GM10847 (cell line): ENCODE measurements around the gene NFIC.
A peak's percentile ranks its signal among the peaks of the same experiment; 100 is the strongest.

Source experiments
- POLR2A ChIP-seq: IDR thresholded peaks from 2 replicates; pipeline ENCODE4 v1.6.1; 2011; ENCODE audit not compliant: insufficient read length; ENCODE audit errors: extremely low read depth

NFIC gene

DNA sequence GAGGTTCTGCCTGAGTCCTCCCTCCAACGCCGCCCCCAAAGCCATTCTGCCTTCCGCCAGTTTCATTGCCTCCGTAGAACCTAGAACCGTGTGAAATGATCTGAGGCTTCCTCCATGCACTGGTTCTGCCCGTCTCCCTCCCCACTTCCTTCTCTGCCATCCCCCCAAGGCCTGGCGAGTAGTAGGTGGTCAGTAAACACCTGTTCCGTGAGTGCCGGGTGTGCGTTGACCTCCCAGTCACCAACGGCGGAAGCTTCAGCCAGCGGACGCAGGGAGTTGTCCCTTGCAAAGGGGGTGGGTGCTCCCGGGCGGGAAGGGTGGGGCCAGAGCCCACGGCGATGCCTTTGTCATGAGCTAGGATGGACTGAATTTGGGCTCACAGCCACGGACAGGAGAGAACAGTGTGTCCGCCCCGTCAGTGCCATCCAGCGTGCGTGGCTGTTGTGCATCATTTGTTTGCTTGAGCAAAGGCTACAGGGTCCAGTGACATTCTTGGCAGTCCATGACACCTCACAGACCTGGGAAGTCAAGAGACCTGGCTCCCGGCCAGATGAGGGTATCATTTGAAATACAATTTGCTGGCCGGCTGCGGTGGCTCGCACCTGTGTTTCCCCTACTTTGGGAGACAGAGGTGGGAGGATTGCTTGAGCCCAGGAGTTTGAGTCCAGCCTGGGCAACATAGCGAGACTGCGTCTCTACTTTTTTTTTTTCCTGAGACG, 43.1 kb downstream of the NFIC start:
- TF ChIP-seq POLR2A = no peak

DNA sequence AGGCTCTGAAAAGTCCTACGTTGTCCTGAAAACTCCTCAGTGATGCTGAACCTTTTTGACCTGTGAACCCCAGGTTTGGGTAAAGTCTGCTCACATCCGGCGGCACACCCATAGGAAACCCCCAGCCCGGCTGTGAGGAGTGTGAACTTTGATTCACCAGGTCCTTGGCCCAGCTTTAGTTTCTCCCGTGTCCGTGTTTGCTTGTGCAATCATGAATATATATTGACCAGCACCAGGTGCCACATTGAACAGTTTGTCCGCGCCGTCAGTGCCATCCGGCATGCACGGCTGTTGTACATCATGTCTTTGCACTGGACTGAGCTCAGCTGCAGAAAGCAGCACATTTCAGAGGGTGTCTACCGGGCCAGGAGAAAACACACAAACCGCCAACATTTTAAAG, 45.3 kb downstream of the NFIC start:
- no peak for TF ChIP-seq POLR2A

DNA sequence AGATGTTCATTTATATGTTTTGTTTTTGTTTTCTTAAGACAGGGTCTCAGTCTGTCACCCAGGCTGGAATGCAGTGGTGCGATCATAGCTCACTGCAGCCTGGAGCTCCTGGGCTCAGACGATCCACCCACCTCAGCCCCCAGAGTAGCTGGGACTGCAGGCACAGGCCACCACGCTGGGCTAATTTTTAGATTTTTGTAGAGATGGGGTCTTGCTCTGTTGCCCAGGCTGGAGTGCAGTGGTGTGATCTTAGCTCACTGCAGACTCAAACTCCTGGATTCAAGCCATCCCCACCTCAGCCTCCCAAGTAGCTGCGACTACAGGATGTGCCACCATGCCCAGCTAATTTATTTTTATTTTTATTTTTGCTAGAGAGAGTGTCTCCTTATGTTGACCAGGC, 45.7 kb downstream of the NFIC start:
- no peak for TF ChIP-seq POLR2A

DNA sequence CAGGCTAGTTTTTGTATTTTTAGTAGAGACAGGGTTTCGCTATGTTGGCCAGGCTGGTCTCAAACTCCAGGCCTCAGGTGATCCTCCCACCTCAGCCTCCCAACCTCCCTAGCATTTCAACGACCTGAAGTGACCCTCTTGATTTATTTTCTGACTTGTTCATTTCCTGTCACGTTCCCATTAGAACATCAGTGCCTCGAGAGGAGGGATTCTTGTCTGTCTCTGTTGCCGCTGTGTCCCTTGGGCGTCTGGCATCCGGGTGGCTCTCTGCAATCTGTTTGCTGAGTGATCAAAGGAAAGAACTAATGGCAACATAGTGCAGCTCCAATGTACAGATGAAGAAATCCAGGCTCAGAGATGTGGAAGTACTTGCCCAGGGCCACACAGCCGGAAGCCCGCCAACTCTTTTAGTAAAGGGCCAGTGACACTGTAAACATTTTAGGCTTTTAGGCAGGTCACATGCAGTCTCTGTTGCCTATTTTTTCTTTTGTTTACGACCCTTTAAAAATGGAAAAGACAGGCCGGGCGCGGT, 47.5 kb downstream of the NFIC start:
- no peak for TF ChIP-seq POLR2A

DNA sequence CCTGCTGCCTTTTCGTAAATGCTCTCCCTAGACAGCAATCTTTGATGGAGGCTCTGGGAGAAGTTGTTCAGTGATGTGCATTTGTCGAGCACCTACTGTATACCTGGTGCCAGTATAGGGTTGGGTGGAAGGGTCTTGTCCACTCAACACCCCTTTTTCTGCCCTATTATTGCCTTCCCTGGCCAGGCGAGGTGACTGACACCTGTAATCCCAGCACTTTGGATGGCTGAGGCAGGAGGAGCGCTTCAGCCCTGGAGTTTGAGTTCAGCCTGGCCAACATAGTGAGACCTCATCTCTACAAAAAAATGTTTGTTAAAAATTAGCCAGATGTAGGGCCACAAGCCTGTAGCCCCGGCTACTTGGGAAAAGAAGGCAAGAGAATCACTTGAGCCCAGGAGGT, 49.3 kb downstream of the NFIC start:
- TF ChIP-seq POLR2A = no peak

DNA sequence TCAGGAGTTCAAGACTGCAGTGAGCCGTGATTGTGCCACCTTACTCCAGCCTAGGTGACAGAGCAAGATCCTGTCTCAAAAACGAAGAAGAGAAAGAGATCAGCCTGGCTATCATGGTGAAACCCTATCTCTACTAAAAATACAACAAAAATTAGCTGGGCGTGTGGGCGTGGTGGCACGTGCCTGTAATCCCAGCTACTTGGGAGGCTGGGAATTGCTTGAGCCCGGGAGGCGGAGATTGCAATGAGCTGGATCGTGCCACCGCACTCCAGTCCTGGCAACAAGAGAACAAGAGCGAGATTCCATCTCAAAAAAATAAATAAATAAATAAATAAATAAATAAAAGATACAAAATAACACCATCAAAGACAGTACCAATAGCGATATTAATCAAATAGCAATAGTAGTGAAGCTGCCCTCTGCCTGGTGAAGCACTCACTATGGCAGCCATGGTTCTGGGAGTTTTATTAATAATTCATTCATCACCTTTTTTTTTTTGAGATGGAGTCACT, 53.9 kb downstream of the NFIC start:
- no peak for TF ChIP-seq POLR2A

DNA sequence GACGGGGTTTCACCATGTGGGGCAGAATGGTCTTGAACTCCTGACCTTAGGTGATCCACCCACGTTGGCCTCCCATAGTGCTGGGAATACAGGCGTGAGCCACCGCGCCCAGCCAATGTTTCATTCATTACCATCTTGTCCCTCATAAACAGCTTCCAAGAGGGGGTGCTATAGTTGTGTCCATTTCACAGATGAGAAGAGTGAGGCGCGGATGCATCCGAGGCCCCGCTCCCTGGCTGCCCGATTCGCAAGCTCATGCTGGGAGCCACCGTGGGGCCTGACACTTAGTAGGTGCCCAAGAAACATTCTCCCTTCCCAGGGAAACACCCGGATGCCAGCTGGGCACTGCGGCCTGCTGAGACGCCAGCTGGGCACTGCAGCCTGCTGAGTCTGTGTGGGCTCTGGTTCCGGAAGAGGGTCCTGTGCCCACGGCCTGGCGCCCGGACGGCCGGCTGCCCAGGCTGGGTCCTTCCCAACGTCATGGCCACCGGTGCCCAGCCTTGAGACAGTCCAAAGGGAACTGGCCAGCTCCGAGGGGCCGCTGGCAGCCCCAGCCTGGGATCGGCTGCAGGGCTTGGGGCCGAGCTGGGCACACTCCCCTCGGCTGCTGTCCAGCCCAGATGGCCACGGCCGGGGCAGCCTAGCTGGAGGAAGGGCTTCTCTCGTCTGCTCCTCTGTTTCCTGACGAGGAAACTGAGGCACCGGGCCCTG, 54.7 kb downstream of the NFIC start:
- no peak for TF ChIP-seq POLR2A

DNA sequence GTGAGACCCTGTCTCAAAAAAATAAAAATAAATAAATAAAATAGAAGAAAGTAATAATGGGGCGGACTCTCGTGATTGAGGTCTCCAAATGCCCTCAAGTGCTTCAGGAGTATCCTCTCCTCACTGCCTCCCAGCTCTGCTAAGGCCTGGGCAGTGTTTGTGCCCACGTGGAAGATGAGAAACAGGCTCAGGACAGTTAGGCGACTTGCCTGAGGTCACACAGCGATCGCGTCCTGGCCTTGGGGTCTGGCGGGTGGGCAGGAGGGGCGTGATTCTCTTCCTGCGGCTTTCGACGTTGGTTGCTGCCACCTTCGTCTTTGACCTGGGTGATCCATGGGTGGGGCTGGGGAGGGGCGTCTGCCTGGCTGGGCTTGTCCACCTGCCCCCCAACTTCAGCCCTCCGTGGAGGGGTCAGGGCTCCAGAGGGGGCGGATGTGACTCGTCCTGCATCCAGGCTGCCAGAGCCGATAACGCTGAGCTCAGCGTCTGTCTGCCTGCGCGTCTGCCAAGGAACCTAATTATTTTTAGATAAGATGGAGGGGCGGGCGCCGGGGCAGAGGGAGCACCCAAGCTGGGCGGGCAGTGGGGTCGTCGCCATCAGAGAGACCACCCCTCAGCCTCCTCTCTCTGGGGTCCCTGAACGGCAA, 56.9 kb downstream of the NFIC start:
- no peak for TF ChIP-seq POLR2A

DNA sequence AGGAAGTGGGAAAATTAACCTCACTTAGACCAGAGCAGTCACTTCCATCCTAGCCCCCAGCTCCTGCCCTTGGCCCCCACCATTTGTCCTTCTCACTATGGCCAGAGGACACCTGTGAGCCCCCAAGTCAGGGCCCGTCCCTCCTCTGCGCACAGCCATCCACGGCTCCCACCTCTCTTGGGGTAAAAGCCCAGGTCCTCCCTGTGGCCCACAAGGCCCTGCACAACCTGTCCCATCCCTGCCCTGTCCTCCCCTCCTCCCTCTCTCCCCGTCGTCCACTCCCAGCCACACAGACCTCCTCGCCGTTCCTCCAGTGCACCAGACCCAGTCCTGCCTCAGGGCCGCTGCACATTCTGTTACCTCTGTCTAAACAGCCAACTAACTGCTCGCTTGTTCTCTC, 60.0 kb downstream of the NFIC start:
- no peak for TF ChIP-seq POLR2A

DNA sequence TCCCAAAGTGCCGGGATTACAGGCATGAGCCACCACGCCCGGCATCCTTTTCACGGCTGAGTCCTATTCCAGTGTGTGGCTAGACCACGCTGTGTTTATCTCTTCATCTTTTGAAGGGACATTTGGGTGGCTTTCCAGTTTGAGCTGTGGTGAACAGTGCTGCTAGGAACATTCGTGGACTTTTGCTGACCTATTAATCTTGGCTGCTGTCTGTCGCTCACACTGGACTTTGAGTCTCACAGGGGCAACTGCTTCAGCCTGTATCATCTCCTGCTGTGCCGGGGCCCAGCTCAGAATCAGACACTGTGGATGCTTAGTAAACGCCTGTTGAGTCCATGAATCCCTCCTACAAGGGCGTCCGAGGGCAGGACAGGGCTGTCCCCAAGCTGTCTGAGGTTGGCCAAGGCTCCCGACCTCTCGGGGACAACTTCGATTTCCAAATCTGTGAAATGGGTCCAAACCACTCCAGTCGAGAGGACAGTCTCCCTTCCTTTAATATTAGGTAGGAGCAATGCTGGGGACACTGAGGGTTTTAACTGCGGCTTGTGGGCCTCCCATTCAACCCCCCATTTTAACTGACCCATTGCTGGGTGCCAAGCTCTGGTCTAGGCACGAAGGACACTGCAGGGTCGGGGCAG, 65.5 kb downstream of the NFIC start:
- no peak for TF ChIP-seq POLR2A

DNA sequence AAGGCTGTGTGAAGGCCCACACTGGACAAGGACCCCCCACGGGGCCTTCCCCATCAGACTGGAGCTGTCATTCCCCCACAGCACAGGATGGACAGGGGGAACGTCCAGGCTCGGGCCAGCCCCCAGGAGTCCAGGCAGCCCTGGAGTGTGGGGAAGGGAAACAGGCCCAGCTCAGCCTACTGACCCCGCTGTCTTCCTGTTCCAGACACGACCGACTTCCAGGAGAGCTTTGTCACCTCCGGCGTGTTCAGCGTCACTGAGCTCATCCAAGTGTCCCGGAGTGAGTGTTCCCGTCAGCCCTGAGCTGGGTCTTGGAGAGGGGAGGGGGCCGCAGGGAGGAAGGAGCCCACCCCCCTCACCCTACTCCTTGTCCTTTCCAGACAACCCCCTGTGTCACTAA, 66.9 kb downstream of the NFIC start:
- TF ChIP-seq POLR2A = no peak

DNA sequence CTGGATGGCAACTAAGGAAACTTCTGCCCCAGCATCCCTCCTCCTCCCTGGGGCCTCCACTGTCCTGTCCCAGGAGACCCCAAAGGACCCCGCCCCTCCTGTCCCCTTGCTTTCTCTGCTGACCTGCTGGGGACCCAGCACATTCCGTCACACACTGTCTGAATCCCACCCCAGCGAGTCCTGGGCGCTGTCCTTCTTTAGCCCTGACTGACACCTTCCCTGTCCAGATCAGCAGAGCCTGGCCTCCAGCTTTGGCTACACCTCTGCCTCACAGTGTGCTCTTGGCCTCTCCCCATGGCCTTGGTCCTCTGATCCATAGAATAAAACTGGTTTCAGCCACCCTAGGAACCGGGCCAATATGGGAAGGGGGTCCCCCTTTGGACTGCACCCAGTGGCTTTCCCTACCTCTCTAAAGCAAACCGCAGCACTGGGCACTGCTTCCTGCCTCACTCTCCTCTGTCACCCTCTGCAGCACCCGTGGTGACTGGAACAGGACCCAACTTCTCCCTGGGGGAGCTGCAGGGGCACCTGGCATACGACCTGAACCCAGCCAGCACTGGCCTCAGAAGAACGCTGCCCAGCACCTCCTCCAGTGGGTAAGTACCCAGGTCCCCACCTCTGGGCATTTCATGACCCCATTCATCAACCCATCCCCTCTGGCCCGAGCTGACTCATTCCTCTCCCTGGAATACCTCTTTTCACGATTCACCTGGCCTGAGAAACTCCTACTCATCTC, 67.6 kb downstream of the NFIC start:
- TF ChIP-seq POLR2A = no peak

DNA sequence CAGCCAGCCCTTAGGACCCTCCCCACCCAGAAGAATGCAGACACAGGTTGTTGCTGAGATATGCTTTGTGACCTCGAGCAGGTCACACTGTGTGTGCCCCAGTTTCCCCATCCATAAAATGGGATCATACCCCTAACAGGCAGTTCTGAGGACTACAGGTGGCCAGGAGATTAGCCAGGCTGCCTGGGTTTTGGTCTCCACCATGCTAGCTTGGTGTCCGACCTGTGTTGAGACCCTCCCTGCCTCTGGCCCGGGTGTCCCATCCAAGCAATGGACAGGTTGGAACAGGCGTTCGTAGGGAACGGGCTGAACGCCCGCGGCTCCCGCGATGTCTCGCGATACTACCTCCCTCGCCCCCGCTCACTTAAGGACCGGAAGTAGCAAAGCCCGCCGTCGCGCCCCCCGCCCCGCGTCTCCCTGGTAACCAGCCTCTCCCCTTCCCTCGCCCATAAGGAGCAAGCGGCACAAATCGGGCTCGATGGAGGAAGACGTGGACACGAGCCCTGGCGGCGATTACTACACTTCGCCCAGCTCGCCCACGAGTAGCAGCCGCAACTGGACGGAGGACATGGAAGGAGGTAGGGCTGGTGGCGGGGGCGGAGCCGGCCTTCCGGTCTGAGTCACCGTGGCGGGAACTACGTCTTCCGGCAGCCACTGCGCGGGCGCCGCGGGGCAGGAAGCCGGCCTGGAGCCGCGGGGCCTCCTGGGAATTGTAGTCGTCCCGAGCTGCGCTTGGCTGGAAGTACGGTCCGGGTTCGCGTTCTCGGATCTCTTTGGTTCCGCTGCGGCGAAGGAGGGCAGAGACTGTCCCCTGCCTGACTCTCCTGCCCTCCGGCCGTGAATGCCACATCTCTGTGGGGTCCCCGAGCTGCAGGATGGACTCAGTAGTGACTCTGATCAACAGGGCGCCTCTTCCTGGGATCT, 68.5 kb downstream of the NFIC start:
- TF ChIP-seq POLR2A = peak; percentile 72

DNA sequence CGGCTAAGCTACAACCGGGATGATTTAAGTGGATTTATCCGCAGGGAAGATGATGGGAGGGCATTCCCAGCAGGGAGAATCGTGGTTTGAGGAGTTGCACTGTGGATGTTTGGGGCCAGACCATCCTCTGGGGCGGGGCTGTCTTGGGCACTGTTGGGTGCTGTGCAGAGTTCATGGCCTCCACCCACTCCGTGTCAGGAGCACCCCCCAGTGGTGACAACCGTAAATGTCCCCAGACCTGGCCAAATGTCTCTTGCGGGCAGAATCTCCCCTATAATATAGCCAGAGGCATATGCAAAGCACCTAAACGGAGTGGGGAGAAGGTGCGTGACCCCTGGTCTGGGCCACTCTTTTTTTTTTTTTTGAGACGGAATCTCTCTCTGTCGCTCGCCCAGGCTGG, 73.7 kb downstream of the NFIC start:
- TF ChIP-seq POLR2A = no peak
